Measurements from ENCODE around the gene HAND2.

GRCh38 chr4:173515458-173515857 lies 14.6 kb downstream of the HAND2 start:
- TF ChIP-seq CTCF (IDR thresholded peaks at IDR 0.05) (no peak), POLR2A (IDR thresholded peaks at IDR 0.05) (no peak)

Measured in body of pancreas (tissue), 4 donors.